ENCODE data around the gene LAMB1. TPM values are rescaled to one million over a fixed set of nuclear protein-coding genes. Genes with fewer than 3 reads are reported as not detected.

The LAMB1 gene
- total RNA-seq, 1 donor from 2014 or later: 226 TPM

DNA sequence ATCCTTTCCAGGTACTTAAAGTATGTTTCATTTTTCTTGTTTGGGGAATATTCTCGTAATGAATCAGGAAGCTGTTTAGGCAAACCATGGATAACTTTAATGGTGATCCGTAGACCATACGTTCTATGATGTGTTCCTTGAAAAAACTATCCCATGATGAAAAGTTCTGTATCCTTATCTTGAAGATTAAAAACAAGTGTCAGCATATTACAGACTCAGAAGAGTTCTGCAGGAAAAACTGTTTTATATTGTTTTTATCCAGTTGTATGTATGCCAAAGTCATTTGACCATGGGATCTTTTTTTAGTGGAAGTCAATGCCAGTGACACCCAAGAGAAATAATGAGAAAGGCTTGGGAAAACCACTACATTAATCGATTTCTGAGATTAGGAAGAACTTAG, 59.9 kb downstream of the LAMB1 start:
- no peaks in the 10 kb centered on the region for H3K9me3 Mint-ChIP-seq
- H3K4me1 Mint-ChIP-seq (ENCODE audit: unreplicated experiment): peaks cover 28% of the 10 kb centered on the region
- no peak for DNase-seq (ENCODE audit: extremely low spot score, unreplicated experiment)
- H3K4me3 Mint-ChIP-seq: no peak overlapping the region
- no peaks in the 10 kb centered on the region for H3K27me3 Mint-ChIP-seq
- H3K36me3 Mint-ChIP-seq: peaks cover 58% of the 10 kb centered on the region
- TF ChIP-seq, protein P1, sequence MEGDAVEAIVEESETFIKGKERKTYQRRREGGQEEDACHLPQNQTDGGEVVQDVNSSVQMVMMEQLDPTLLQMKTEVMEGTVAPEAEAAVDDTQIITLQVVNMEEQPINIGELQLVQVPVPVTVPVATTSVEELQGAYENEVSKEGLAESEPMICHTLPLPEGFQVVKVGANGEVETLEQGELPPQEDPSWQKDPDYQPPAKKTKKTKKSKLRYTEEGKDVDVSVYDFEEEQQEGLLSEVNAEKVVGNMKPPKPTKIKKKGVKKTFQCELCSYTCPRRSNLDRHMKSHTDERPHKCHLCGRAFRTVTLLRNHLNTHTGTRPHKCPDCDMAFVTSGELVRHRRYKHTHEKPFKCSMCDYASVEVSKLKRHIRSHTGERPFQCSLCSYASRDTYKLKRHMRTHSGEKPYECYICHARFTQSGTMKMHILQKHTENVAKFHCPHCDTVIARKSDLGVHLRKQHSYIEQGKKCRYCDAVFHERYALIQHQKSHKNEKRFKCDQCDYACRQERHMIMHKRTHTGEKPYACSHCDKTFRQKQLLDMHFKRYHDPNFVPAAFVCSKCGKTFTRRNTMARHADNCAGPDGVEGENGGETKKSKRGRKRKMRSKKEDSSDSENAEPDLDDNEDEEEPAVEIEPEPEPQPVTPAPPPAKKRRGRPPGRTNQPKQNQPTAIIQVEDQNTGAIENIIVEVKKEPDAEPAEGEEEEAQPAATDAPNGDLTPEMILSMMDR (conservative IDR thresholded peaks at IDR 0.05): no peak
- no peak overlapping the region for H3K27ac Mint-ChIP-seq

DNA sequence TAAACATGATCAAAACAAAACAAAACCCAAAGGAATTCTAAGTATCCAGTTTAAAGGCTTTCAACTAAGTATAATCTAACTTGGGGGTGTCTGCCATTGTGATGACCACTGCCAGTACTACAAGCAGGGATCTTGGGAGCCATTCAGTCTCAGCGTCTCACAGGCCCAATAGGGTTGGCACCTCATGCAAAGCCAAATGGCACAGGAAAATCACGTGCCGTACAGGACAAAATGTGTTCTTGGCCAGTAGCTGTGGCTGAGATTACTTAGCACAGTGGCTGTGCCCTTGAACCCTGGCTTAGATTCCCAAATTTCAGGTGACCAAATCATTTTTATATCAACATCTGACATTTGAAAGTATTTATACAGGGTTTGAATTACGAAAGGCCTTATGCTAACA, 62.0 kb downstream of the LAMB1 start:
- Mint-ChIP-seq H3K36me3 (peaks cover 60% of the 10 kb centered on the region), H3K27ac (no peak overlapping the region)

DNA sequence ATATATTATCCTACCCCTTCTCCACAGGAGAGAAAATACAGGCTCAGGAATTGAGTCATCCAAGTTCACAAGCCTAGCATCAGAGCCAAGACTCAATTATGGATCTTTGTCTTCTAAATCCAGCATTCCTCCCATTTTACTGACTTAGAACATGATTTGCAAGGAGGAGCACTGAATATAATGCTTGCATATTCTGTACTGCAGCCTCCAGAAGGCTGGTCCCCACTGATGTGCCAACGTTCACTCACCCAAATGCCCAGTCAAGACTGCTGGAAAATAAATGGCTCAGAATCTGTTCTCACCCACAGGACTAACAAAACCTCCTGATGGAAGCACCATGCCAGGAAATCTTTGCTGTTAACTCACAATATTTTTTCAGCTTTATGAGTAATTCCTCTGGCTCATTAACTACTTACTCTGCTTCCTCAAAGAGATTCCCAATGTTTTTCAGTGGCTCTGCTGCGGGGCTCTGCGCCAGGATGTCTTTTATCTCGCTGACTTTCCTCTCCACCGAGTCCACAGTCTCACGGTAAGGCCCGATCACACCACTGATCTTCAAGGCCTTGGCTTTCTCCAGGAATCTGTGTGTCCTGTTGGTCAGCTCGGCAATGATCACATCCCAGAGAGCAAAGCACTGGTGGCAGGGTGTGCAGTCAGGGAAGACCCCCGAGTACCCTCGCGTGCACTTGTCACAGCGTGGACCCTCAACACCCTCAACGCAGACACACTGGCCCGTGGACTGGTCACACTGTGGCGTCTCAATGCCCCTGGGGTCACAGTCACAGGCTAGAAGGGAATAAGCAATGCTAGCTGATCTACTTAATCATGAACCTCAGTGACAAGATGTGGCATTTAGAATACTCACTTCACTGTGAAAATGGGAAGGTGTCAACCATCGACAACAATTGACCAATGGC, 63.1 kb downstream of the LAMB1 start:
- no peak overlapping the region for H3K4me3 Mint-ChIP-seq
- H3K27me3 Mint-ChIP-seq: no peaks in the 10 kb centered on the region
- H3K27ac Mint-ChIP-seq: peak overlapping the region; percentile 8
- no peaks in the 10 kb centered on the region for H3K9me3 Mint-ChIP-seq
- no peak for DNase-seq (ENCODE audit: extremely low spot score, unreplicated experiment)
- peaks cover 55% of the 10 kb centered on the region for H3K36me3 Mint-ChIP-seq
- TF ChIP-seq, protein P1 (conservative IDR thresholded peaks at IDR 0.05): no peak
- H3K4me1 Mint-ChIP-seq (ENCODE audit: unreplicated experiment): peaks cover 31% of the 10 kb centered on the region

More for the DNA sequence above, 62.0 kb downstream of the LAMB1 start:
- Mint-ChIP-seq H3K9me3 (no peaks in the 10 kb centered on the region), H3K27me3 (no peaks in the 10 kb centered on the region), H3K4me3 (no peak overlapping the region), H3K4me1 (ENCODE audit: unreplicated experiment) (peaks cover 24% of the 10 kb centered on the region)
- TF ChIP-seq, protein P1 (conservative IDR thresholded peaks at IDR 0.05): no peak
- no peak for DNase-seq (ENCODE audit: extremely low spot score, unreplicated experiment)

DNA sequence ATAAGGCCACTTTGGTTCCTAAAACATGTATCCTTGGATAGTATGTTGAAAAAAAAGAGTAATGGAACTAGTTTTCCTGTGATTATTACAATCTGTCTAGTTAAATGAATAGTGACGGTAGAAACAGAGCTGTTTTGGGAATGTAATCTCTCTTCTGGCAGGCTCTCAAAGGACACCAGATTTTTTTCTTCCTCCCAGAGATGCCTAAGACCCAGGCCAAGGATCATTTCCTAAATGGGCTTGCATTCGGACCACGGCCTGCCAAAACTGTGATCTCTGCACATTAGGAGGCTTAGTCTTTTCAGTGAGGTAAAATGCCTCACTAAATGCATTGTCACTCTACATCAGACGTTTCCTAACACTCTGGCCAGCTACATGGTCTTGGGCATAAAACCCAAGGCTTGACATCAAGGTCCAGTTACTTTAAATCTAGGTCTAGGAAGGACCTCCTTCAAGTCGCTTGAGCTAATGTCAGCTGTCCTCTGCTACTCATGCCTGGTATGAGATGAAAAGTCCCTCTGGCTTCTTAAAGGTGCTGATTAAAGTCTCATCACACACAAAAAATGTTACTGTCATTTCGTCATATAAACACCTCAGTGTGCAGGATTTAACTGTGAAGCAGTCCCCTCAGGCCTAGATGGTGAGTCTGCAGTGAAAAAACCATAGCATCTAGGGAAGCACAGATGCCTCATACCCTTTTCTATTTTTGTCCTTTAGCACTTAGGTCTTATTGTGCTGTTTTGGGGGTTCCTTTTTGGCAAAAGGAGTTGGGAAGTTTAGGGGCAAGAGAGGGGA, 64.3 kb downstream of the LAMB1 start:
- TF ChIP-seq, protein P1 (conservative IDR thresholded peaks at IDR 0.05): no peak

DNA sequence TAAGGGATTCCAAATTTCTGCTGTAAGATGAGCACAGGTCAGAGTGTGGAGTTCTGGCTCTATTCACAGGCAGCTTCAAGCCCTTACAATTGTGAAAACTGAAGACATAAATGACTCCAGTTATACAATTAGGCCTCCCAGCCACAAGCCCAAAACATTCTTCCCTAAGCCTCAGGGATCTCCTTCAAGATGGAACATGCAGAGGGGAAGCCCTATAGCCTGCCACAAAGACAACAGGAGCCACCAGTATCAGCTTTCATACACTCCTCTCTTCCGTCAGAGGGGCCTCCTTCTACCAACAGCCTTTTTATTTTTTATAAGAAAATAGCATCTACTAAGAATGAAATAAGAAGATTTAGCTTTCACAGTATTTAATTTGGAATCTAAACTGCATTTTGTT, 65.4 kb downstream of the LAMB1 start:
- DNase-seq (ENCODE audit: extremely low spot score, unreplicated experiment): no peak
- Mint-ChIP-seq H3K4me3 (no peak overlapping the region), H3K4me1 (ENCODE audit: unreplicated experiment) (peaks cover 44% of the 10 kb centered on the region), H3K27me3 (no peaks in the 10 kb centered on the region), H3K36me3 (peaks cover 45% of the 10 kb centered on the region), H3K9me3 (no peaks in the 10 kb centered on the region), H3K27ac (peak overlapping the region; percentile 34)
- TF ChIP-seq, protein P1 (conservative IDR thresholded peaks at IDR 0.05): no peak

More for the DNA sequence above, 64.3 kb downstream of the LAMB1 start:
- no peaks in the 10 kb centered on the region for H3K9me3 Mint-ChIP-seq
- H3K27ac Mint-ChIP-seq: peak overlapping the region; percentile 13
- no peak for DNase-seq (ENCODE audit: extremely low spot score, unreplicated experiment)
- H3K36me3 Mint-ChIP-seq: peaks cover 45% of the 10 kb centered on the region
- no peaks in the 10 kb centered on the region for H3K27me3 Mint-ChIP-seq
- no peak overlapping the region for H3K4me3 Mint-ChIP-seq
- peaks cover 34% of the 10 kb centered on the region for H3K4me1 Mint-ChIP-seq (ENCODE audit: unreplicated experiment)

Data from type B pancreatic cell (in vitro differentiated cells).